Vagina (tissue), 2 donors: ENCODE measurements around the gene KRT15. TPM values are rescaled to one million over a fixed set of nuclear protein-coding genes. Genes with fewer than 3 reads are reported as not detected.

Experiments
- DNase-seq, 2 donors: peaks; one replicate each; pipeline ENCODE4 v3.0.0-alpha.2; 2017; ENCODE audit errors: extremely low spot score in 2 of 2
- H3K27ac ChIP-seq: fragments of 200-600 bp; sonication (generic); one replicate; pipeline ENCODE4 v1.5.1; 2019
- H3K27me3 ChIP-seq: fragments of 200-600 bp; sonication (generic); one replicate; pipeline ENCODE4 v1.5.1; 2019
- H3K36me3 ChIP-seq, 2 donors: fragments of 200-600 bp; sonication (generic); one replicate each; pipeline ENCODE4 v1.5.1; 2017 to 2019
- H3K4me1 ChIP-seq: fragments of 200-600 bp; sonication (generic); one replicate; pipeline ENCODE4 v1.5.1; 2019
- H3K4me3 ChIP-seq, 2 donors: fragments of 200-600 bp; sonication (generic); 1 replicate in 1 of 2; 2 replicates in 1 of 2; pipeline ENCODE4 v1.5.1; 2016 to 2019
- H3K9me3 ChIP-seq: fragments of 200-600 bp; sonication (generic); one replicate; pipeline ENCODE4 v1.5.1; 2019
- CTCF ChIP-seq, 3 experiments: fragments of 450-650 bp in 2 of 3; fragments of 200-600 bp in 1 of 3; sonication (generic) in 1 of 3; IDR thresholded peaks; one replicate each; pipeline ENCODE4 v1.5.1; 2017 to 2019; ENCODE audit warnings: antibody characterized with exemption in 3 of 3, mild to moderate bottlenecking in 2 of 3, moderate library complexity in 2 of 3
- POLR2A ChIP-seq, 2 donors: fragments of 450-650 bp; IDR thresholded peaks; one replicate each; pipeline ENCODE4 v1.6.1; 2017; ENCODE audit warnings: antibody characterized with exemption in 2 of 2, mild to moderate bottlenecking in 2 of 2, moderate library complexity in 2 of 2
- POLR2AphosphoS5 ChIP-seq, 2 donors: sonication (generic); formaldehyde crosslinking; IDR thresholded peaks; one replicate each; pipeline ENCODE4 v1.9.0; 2017; ENCODE audit warnings: antibody characterized with exemption in 2 of 2, mild to moderate bottlenecking in 2 of 2, low read depth in 1 of 2; ENCODE audit not compliant: insufficient read depth in 1 of 2
- intact Hi-C: fragments of 100-400 bp; cut with DNase I; formaldehyde crosslinking; loops from one replicate; pipeline ENCODE4 v1.15.1; 2023
- total RNA-seq: library from RNA; depleted of rRNA; stranded (reverse); fragments of >200 nt; gene quantifications from one replicate; pipeline ENCODE4 v1.2.3, GENCODE V29; 2016

KRT15 gene
- total RNA-seq, 1 donor from 2014 or later = 931 TPM

- no peaks in the 10 kb centered on the region for H3K27me3 ChIP-seq
- no peaks in the 10 kb centered on the region for H3K9me3 ChIP-seq
- no peaks in the 10 kb centered on the region for H3K36me3 ChIP-seq
- intact Hi-C loops = no loop called here
- no peak for DNase-seq
- peaks cover 70% of the 10 kb centered on the region for H3K4me1 ChIP-seq
- H3K4me3 ChIP-seq = no peak overlapping the region
- H3K27ac ChIP-seq = peak overlapping the region; percentile 59
- TF ChIP-seq CTCF (IDR thresholded peaks at IDR 0.05) (no peak), POLR2AphosphoS5 (IDR thresholded peaks at IDR 0.05; ENCODE audit: insufficient read depth in 1 of 2, low read depth in 1 of 2) (peak in 1 of 2 donors; percentile 28), POLR2A (IDR thresholded peaks at IDR 0.05) (no peak)
Observed at GRCh38 chr17:41492771-41493170, 25.9 kb downstream of the KRT15 start.

- H3K4me1 ChIP-seq = peaks cover 70% of the 10 kb centered on the region
- no peaks in the 10 kb centered on the region for H3K9me3 ChIP-seq
- DNase-seq = no peak
- H3K4me3 ChIP-seq = no peak overlapping the region
- H3K27me3 ChIP-seq = no peaks in the 10 kb centered on the region
- TF ChIP-seq POLR2A (IDR thresholded peaks at IDR 0.05) (no peak), POLR2AphosphoS5 (IDR thresholded peaks at IDR 0.05; ENCODE audit: insufficient read depth in 1 of 2, low read depth in 1 of 2) (peak in 1 of 2 donors; percentile 50)
- H3K36me3 ChIP-seq = no peaks in the 10 kb centered on the region
- intact Hi-C loops = no loop called here
- H3K27ac ChIP-seq = peak overlapping the region; percentile 59
Observed at GRCh38 chr17:41492351-41492750, 26.3 kb downstream of the KRT15 start.

GRCh38 chr17:41491476-41491875, 27.2 kb downstream of the KRT15 start:
- H3K36me3 ChIP-seq = no peaks in the 10 kb centered on the region
- DNase-seq = no peak
- no peaks in the 10 kb centered on the region for H3K9me3 ChIP-seq
- H3K4me1 ChIP-seq = peaks cover 62% of the 10 kb centered on the region
- H3K27ac ChIP-seq = peak overlapping the region; percentile 59
- H3K27me3 ChIP-seq = no peaks in the 10 kb centered on the region
- no peak overlapping the region for H3K4me3 ChIP-seq
- intact Hi-C loops = no loop called here
- no peak for TF ChIP-seq POLR2A (IDR thresholded peaks at IDR 0.05)
- no peak for TF ChIP-seq POLR2AphosphoS5 (IDR thresholded peaks at IDR 0.05; ENCODE audit: insufficient read depth in 1 of 2, low read depth in 1 of 2)
- no peak for TF ChIP-seq CTCF (IDR thresholded peaks at IDR 0.05)

- H3K27ac ChIP-seq = peak overlapping the region; percentile 23
- intact Hi-C loops = no loop called here
Observed at GRCh38 chr17:41490000-41490990, 28.4 kb downstream of the KRT15 start.

GRCh38 chr17:41489531-41489930, 29.2 kb downstream of the KRT15 start, which contains the start of gene KRT36:
Gene KRT36 (minus strand): TSS chr17:41489910. CDS start chr17:41489864, 46 bp downstream.
- DNase-seq = no peak
- Histone ChIP-seq H3K27ac (peak within 1 kb of the TSS; percentile 23), H3K27me3 (no peaks in the 10 kb centered on the region), H3K4me3 (no peak within 1 kb of the TSS), H3K36me3 (no peaks in the 10 kb centered on the region), H3K4me1 (peaks cover 48% of the 10 kb centered on the region), H3K9me3 (no peaks in the 10 kb centered on the region)
- intact Hi-C loops = no loop called here
- TF ChIP-seq CTCF (IDR thresholded peaks at IDR 0.05) (no peak), POLR2AphosphoS5 (IDR thresholded peaks at IDR 0.05; ENCODE audit: insufficient read depth in 1 of 2, low read depth in 1 of 2) (no peak), POLR2A (IDR thresholded peaks at IDR 0.05) (no peak)

More at GRCh38 chr17:41490000-41490990, 28.4 kb downstream of the KRT15 start:
- no peaks in the 10 kb centered on the region for H3K9me3 ChIP-seq
- no peak for DNase-seq
- H3K36me3 ChIP-seq = no peaks in the 10 kb centered on the region
- H3K27me3 ChIP-seq = no peaks in the 10 kb centered on the region
- no peak overlapping the region for H3K4me3 ChIP-seq
- TF ChIP-seq POLR2A (IDR thresholded peaks at IDR 0.05) = no peak
- TF ChIP-seq POLR2AphosphoS5 (IDR thresholded peaks at IDR 0.05; ENCODE audit: insufficient read depth in 1 of 2, low read depth in 1 of 2) = no peak
- TF ChIP-seq CTCF (IDR thresholded peaks at IDR 0.05) = no peak
- peaks cover 55% of the 10 kb centered on the region for H3K4me1 ChIP-seq
